ENCODE results near the gene PPBP. TPM values are rescaled to one million over a fixed set of nuclear protein-coding genes. Genes with fewer than 3 reads are reported as not detected.

The PPBP gene
- total and polyA plus RNA-seq, 9 donors: 0.53 to 0.80 TPM; not detected in 7

GRCh38 chr4:74006009-74006476, 18.1 kb upstream of the PPBP start:
- intact Hi-C loops (cut with DNase I): no loop called here
- H3K9me3 ChIP-seq: no peaks in the 10 kb centered on the region
- H3K4me1 ChIP-seq (ENCODE audit: insufficient read depth): no peaks in the 10 kb centered on the region
- 57 to 66% (median 58%) methylated on average over 2 of the region's 2 CpGs for WGBS, 3 donors
- no peak overlapping the region for H3K4me3 ChIP-seq
- TF ChIP-seq EP300 (IDR thresholded peaks at IDR 0.05) (no peak), CTCF (IDR thresholded peaks at IDR 0.05) (no peak), POLR2A (IDR thresholded peaks at IDR 0.05) (no peak)
- H3K27ac ChIP-seq: no peak overlapping the region
- no peak for DNase-seq
- H3K36me3 ChIP-seq: no peaks in the 10 kb centered on the region
- no peaks in the 10 kb centered on the region for H3K27me3 ChIP-seq

- Histone ChIP-seq H3K36me3 (no peaks in the 10 kb centered on the region), H3K4me1 (ENCODE audit: insufficient read depth) (no peaks in the 10 kb centered on the region), H3K9me3 (no peaks in the 10 kb centered on the region), H3K4me3 (no peak overlapping the region), H3K27me3 (no peaks in the 10 kb centered on the region), H3K27ac (no peak overlapping the region)
- 58 to 60% (median 59%) methylated on average over 3 of the region's 3 CpGs for WGBS, 3 donors
- DNase-seq: no peak
- TF ChIP-seq CTCF (IDR thresholded peaks at IDR 0.05) (no peak), EP300 (IDR thresholded peaks at IDR 0.05) (no peak), POLR2A (IDR thresholded peaks at IDR 0.05) (no peak)
- intact Hi-C loops (cut with DNase I): no loop called here
Measured at GRCh38 chr4:74005528-74005927, 17.5 kb upstream of the PPBP start.

- no peak for DNase-seq
- H3K27ac ChIP-seq: no peak overlapping the region
- no peak overlapping the region for H3K4me3 ChIP-seq
- 46 to 60% (median 46%) methylated on average over 4 of the region's 4 CpGs for WGBS, 3 donors
- TF ChIP-seq CTCF (IDR thresholded peaks at IDR 0.05) (no peak), POLR2A (IDR thresholded peaks at IDR 0.05) (no peak), EP300 (IDR thresholded peaks at IDR 0.05) (no peak)
- H3K4me1 ChIP-seq (ENCODE audit: insufficient read depth): no peaks in the 10 kb centered on the region
- H3K36me3 ChIP-seq: no peaks in the 10 kb centered on the region
- intact Hi-C loops (cut with DNase I): no loop called here
- H3K27me3 ChIP-seq: no peaks in the 10 kb centered on the region
- H3K9me3 ChIP-seq: no peaks in the 10 kb centered on the region
Measured at GRCh38 chr4:74004668-74005067, 16.7 kb upstream of the PPBP start.

GRCh38 chr4:74000301-74000700, 12.3 kb upstream of the PPBP start:
- 65 to 80% (median 73%) methylated on average over 6 of the region's 6 CpGs for WGBS, 3 donors
- no peaks in the 10 kb centered on the region for H3K4me1 ChIP-seq (ENCODE audit: insufficient read depth)
- no peaks in the 10 kb centered on the region for H3K9me3 ChIP-seq
- no peaks in the 10 kb centered on the region for H3K27me3 ChIP-seq
- H3K27ac ChIP-seq: no peak overlapping the region
- H3K36me3 ChIP-seq: no peaks in the 10 kb centered on the region
- intact Hi-C loops (cut with DNase I): no loop called here
- no peak for TF ChIP-seq POLR2A (IDR thresholded peaks at IDR 0.05)
- TF ChIP-seq EP300 (IDR thresholded peaks at IDR 0.05): no peak
- TF ChIP-seq CTCF (IDR thresholded peaks at IDR 0.05): no peak
- H3K4me3 ChIP-seq: no peak overlapping the region
- DNase-seq: no peak
